IMR-90 (cell line): ENCODE measurements around the gene NPLOC4. TPM values are rescaled to one million over a fixed set of nuclear protein-coding genes. Genes with fewer than 3 reads are reported as not detected.

Experiments
- ATAC-seq: fragments of 200-7000 bp; cut with Tn5 transposase; 2 replicates; pipeline ENCODE4 v1.9.1; 2020; ENCODE audit warnings: low read depth, mild to moderate bottlenecking, moderate library complexity
- BruUV-seq: library from RNA; stranded (reverse); fragments of 400-500 nt; replicated peaks from 2 replicates; lab custom pipeline; 2021; lab: Mats Ljungman, UMichigan
- CTCF ChIA-PET: fragments of 300-600 bp; formaldehyde crosslinking; extraction: SDS; loops from one replicate; lab custom pipeline; 2021; ENCODE audit warnings: antibody characterized with exemption; lab: Yijun Ruan, JAX
- POLR2A ChIA-PET: fragments of 300-600 bp; sonication (Branson Sonifier 250); formaldehyde crosslinking; loops from one replicate; lab custom pipeline; 2022; ENCODE audit warnings: antibody characterized with exemption; ENCODE audit not compliant: unreplicated experiment; lab: Charles Lee
- DNase-seq: peaks from one replicate; pipeline ENCODE4 v3.0.0; 2013
- H2AFZ ChIP-seq: replicated peaks from 2 replicates; pipeline ENCODE3; 2013; ENCODE audit warnings: low read length, mild to moderate bottlenecking; ENCODE audit not compliant: poor library complexity
- H2AK5ac ChIP-seq: 2 replicates; pipeline ENCODE4 v1.6.1; 2013; ENCODE audit warnings: low read depth, low read length, inconsistent platforms
- H2AK9ac ChIP-seq: replicated peaks from 2 replicates; pipeline ENCODE3; 2013; ENCODE audit warnings: mild to moderate bottlenecking, low read depth, low read length, moderate library complexity; ENCODE audit not compliant: poor library complexity
- H2BK120ac ChIP-seq: 2 replicates; pipeline ENCODE4 v1.6.1; 2013; ENCODE audit warnings: low read depth, low read length, inconsistent platforms
- H2BK15ac ChIP-seq: 3 replicates; pipeline ENCODE4 v1.6.1; 2013; ENCODE audit warnings: low read depth, low read length, inconsistent platforms
- H2BK20ac ChIP-seq: 2 replicates; pipeline ENCODE4 v1.6.1; 2013; ENCODE audit warnings: low read depth, mild to moderate bottlenecking, inconsistent platforms, low read length, moderate library complexity
- H2BK5ac ChIP-seq: 2 replicates; pipeline ENCODE4 v1.6.1; 2013; ENCODE audit warnings: mild to moderate bottlenecking, low read depth, low read length, inconsistent platforms; ENCODE audit not compliant: poor library complexity, severe bottlenecking
- H3K14ac ChIP-seq: replicated peaks from 2 replicates; pipeline ENCODE4 v1.6.1; 2013; ENCODE audit warnings: low read depth, low read length, inconsistent platforms
- H3K18ac ChIP-seq: 2 replicates; pipeline ENCODE4 v1.6.1; 2013; ENCODE audit warnings: low read depth, low read length, control low read depth
- H3K23ac ChIP-seq: 2 replicates; pipeline ENCODE4 v1.6.1; 2013; ENCODE audit warnings: low read depth, low read length, inconsistent platforms
- H3K27ac ChIP-seq: 2 replicates; pipeline ENCODE4 v1.5.1; 2013; ENCODE audit warnings: mild to moderate bottlenecking, control low read depth, low read length; ENCODE audit not compliant: insufficient read depth
- H3K27me3 ChIP-seq: 2 replicates; pipeline ENCODE4 v1.6.1; 2013; ENCODE audit warnings: low read length; ENCODE audit not compliant: control insufficient read depth, insufficient read depth
- H3K36me3 ChIP-seq: 2 replicates; pipeline ENCODE4 v1.6.1; 2013; ENCODE audit warnings: low read length, mixed read lengths; ENCODE audit not compliant: control insufficient read depth, insufficient read depth
- H3K4ac ChIP-seq: 2 replicates; pipeline ENCODE4 v1.6.1; 2013; ENCODE audit warnings: low read depth, low read length, inconsistent platforms
- H3K4me1 ChIP-seq: 2 replicates; pipeline ENCODE4 v1.6.1; 2013; ENCODE audit warnings: low read length, mixed read lengths; ENCODE audit not compliant: control insufficient read depth, insufficient read depth
- H3K4me2 ChIP-seq: 2 replicates; pipeline ENCODE4 v1.6.1; 2013; ENCODE audit warnings: low read depth, mild to moderate bottlenecking, control low read depth, low read length, moderate library complexity
- H3K4me3 ChIP-seq: 2 replicates; pipeline ENCODE4 v1.5.1; 2013; ENCODE audit warnings: low read depth, mild to moderate bottlenecking, control low read depth, low read length, moderate library complexity; ENCODE audit not compliant: insufficient read depth
- H3K56ac ChIP-seq: 2 replicates; pipeline ENCODE4 v1.6.1; 2013; ENCODE audit warnings: low read length, inconsistent platforms; ENCODE audit not compliant: insufficient read depth; ENCODE audit errors: extremely low read depth
- H3K79me1 ChIP-seq, 2 experiments: 2 replicates each; pipeline ENCODE4 v1.6.1; 2013; ENCODE audit warnings: low read length in 2 of 2, inconsistent platforms in 1 of 2, low read depth in 1 of 2
- H3K9ac ChIP-seq: 2 replicates; pipeline ENCODE4 v1.6.1; 2013; ENCODE audit warnings: low read depth, low read length, control low read depth
- H3K9me1 ChIP-seq: 2 replicates; pipeline ENCODE4 v1.6.1; 2013; ENCODE audit warnings: low read length, inconsistent platforms; ENCODE audit not compliant: insufficient read depth
- H3K9me3 ChIP-seq: 2 replicates; pipeline ENCODE4 v1.6.1; 2013; ENCODE audit warnings: low read length; ENCODE audit not compliant: control insufficient read depth, insufficient read depth
- H4K20me1 ChIP-seq: 2 replicates; pipeline ENCODE4 v1.6.1; 2013; ENCODE audit warnings: low read length, inconsistent platforms; ENCODE audit not compliant: insufficient read depth
- H4K5ac ChIP-seq: 2 replicates; pipeline ENCODE4 v1.6.1; 2013; ENCODE audit warnings: mild to moderate bottlenecking, low read depth, low read length, control low read depth
- H4K8ac ChIP-seq, 2 experiments: 2 replicates each; pipeline ENCODE4 v1.6.1; 2013; ENCODE audit warnings: low read depth in 2 of 2, low read length in 2 of 2, control low read depth in 1 of 2, inconsistent platforms in 1 of 2
- H4K91ac ChIP-seq: 2 replicates; pipeline ENCODE4 v1.6.1; 2013; ENCODE audit warnings: low read depth, low read length, inconsistent platforms; ENCODE audit not compliant: insufficient read depth
- MAFK ChIP-seq: IDR thresholded peaks from 2 replicates; pipeline ENCODE4 v1.6.1; 2012; ENCODE audit warnings: low read depth, low read length, improper control_type of control experiment
- MAZ ChIP-seq: IDR thresholded peaks from 2 replicates; pipeline ENCODE4 v1.6.1; 2012; ENCODE audit warnings: low read depth, mild to moderate bottlenecking, low read length, improper control_type of control experiment, moderate library complexity, borderline replicate concordance
- MXI1 ChIP-seq: IDR thresholded peaks from 2 replicates; pipeline ENCODE4 v1.6.1; 2012; ENCODE audit warnings: low read depth, mild to moderate bottlenecking, low read length, moderate library complexity, borderline replicate concordance
- NFE2L2 ChIP-seq: fragments of 150-350 bp; IDR thresholded peaks from 2 replicates; pipeline ENCODE4 v1.6.1; 2016; ENCODE audit warnings: low read depth, mild to moderate bottlenecking, low read length
- RAD21 ChIP-seq: IDR thresholded peaks from 2 replicates; pipeline ENCODE4 v1.6.1; 2012; ENCODE audit warnings: low read length, improper control_type of control experiment
- RCOR1 ChIP-seq: IDR thresholded peaks from 2 replicates; pipeline ENCODE4 v1.6.1; 2012; ENCODE audit warnings: mild to moderate bottlenecking, low read length, improper control_type of control experiment; ENCODE audit not compliant: insufficient replicate concordance
- SMC3 ChIP-seq: fragments of 150-350 bp; IDR thresholded peaks from 2 replicates; pipeline ENCODE4 v1.6.1; 2016; ENCODE audit warnings: low read depth, mild to moderate bottlenecking, antibody characterized with exemption, low read length, moderate library complexity
- WGBS, 2 experiments: methylation state at CpG; one replicate each; pipeline versions ENCODE4 v1.1.5 to v1.1.7; 2013; ENCODE audit warnings: missing lambda C conversion rate in 2 of 2; ENCODE audit not compliant: insufficient read length in 1 of 2; ENCODE audit errors: extremely low coverage in 2 of 2; 5-methylcytosine and 5-hydroxymethylcytosine counted together
- dilution Hi-C: fragments of 300-500 bp; cut with HindIII; formaldehyde crosslinking; loops from one replicate; pipeline ENCODE4 v1.14.3; 2018; ENCODE audit warnings: low sequenced_read_pairs; ENCODE audit not compliant: unreplicated experiment
- in situ Hi-C: fragments of 300-500 bp; cut with MboI; formaldehyde crosslinking; loops from 3 replicates; pipeline ENCODE4 v1.14.3; 2019; ENCODE audit warnings: low sequenced_read_pairs, inconsistent platforms, mixed read lengths
- intact Hi-C: fragments of 100-400 bp; cut with micrococcal nuclease; formaldehyde crosslinking; loops from 2 replicates; pipeline ENCODE4 v1.10.0; 2022
- polyA plus RNA-seq, 3 experiments: library from polyadenylated mRNA; depleted of rRNA; stranded (reverse); fragments of >200 nt; gene quantifications; 2 replicates each; pipeline ENCODE4 v1.2.3, GENCODE V29; 2012; ENCODE audit warnings: low replicate concordance in 1 of 3
- total RNA-seq: library from RNA; depleted of rRNA; stranded (reverse); fragments of >200 nt; gene quantifications from 2 replicates; pipeline ENCODE4 v1.2.3, GENCODE V29; 2012
- TF ChIP-seq, protein P1 (sequence below): conservative IDR thresholded peaks from 2 replicates; pipeline ENCODE4 v1.5.1; 2012; ENCODE audit warnings: mild to moderate bottlenecking, low read depth, low read length, improper control_type of control experiment
- TF ChIP-seq, protein P2 (sequence below): fragments of 150-350 bp; IDR thresholded peaks from 2 replicates; pipeline ENCODE4 v1.6.1; 2017; ENCODE audit warnings: mild to moderate bottlenecking, antibody characterized with exemption, low read length, low read depth

The NPLOC4 gene
- total and polyA plus RNA-seq, 2 of the 4 experiments (the other 2 are of a cell fraction): 70.4 to 78.3 TPM

DNA sequence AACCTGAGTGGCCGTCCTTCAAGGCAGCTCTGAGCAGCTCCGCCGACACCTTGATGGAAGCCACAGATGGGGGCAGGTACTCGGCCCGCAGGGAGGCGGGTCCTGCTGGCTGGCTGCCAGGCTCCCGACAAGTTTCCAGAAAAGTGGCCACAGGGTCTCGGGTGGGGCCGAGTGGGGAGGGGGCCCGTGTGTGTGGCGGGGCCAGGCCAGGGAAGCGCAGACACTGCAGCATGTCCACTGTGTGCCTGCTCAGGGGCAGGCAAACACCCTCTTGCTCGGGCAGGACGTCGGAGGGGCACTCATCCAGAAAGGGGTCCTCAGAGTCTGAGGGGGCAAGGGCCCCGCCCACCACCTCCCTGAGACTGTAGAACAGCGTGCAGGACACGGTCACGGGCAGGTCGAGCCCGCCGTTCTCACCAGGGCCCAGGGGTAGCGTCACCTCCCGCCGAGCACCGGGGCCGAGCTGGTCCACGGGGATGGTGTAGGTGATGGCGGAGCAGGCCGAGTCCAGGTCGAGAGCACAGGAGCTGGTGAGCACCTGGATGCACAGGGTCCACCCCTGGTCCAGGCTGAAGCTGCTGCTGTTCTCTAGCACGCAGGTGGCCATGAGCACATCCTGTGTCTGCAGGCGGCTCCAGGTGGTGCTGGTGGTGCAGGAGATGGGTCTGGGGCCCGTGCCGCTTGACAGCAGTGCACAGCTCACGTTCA, 89.9 kb downstream of the NPLOC4 start:
- Histone ChIP-seq H3K4ac (no peak overlapping the region), H2BK120ac (no peak overlapping the region), H2AFZ (no peak overlapping the region), H3K79me1 (peaks cover 17 to 41% of the 10 kb centered on the region in 2 experiments), H2BK15ac (no peak overlapping the region), H4K8ac (no peak overlapping the region), H3K4me1 (peaks cover 7% of the 10 kb centered on the region), H3K4me3 (no peak overlapping the region), H3K14ac (no peak overlapping the region), H3K9ac (no peak overlapping the region), H3K56ac (no peak overlapping the region), H3K4me2 (no peak overlapping the region), H3K9me3 (no peaks in the 10 kb centered on the region), H3K27me3 (no peaks in the 10 kb centered on the region), H4K20me1 (peaks cover 22% of the 10 kb centered on the region), H2BK20ac (no peak overlapping the region), H3K23ac (no peak overlapping the region), H3K9me1 (peaks cover 5% of the 10 kb centered on the region; the same call in 1 of the 2 replicates), H4K5ac (no peak overlapping the region), H2AK5ac (no peak overlapping the region), H3K36me3 (peaks cover 57% of the 10 kb centered on the region), H3K27ac (no peak overlapping the region), H2AK9ac (no peak overlapping the region), H2BK5ac (no peak overlapping the region), H4K91ac (no peak overlapping the region), H3K18ac (no peak overlapping the region)
- DNase-seq (no peak), ATAC-seq (no peak)
- intact Hi-C loops: no loop called here
- ChIA-PET POLR2A (no interaction called here), CTCF (no interaction called here)
- in situ Hi-C loops: no loop called here
- TF ChIP-seq, protein P1, sequence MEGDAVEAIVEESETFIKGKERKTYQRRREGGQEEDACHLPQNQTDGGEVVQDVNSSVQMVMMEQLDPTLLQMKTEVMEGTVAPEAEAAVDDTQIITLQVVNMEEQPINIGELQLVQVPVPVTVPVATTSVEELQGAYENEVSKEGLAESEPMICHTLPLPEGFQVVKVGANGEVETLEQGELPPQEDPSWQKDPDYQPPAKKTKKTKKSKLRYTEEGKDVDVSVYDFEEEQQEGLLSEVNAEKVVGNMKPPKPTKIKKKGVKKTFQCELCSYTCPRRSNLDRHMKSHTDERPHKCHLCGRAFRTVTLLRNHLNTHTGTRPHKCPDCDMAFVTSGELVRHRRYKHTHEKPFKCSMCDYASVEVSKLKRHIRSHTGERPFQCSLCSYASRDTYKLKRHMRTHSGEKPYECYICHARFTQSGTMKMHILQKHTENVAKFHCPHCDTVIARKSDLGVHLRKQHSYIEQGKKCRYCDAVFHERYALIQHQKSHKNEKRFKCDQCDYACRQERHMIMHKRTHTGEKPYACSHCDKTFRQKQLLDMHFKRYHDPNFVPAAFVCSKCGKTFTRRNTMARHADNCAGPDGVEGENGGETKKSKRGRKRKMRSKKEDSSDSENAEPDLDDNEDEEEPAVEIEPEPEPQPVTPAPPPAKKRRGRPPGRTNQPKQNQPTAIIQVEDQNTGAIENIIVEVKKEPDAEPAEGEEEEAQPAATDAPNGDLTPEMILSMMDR: no peak
- TF ChIP-seq RCOR1 (no peak), NFE2L2 (no peak), MXI1 (no peak), MAFK (no peak), MAZ (no peak), RAD21 (no peak), SMC3 (no peak)
- TF ChIP-seq, protein P2, sequence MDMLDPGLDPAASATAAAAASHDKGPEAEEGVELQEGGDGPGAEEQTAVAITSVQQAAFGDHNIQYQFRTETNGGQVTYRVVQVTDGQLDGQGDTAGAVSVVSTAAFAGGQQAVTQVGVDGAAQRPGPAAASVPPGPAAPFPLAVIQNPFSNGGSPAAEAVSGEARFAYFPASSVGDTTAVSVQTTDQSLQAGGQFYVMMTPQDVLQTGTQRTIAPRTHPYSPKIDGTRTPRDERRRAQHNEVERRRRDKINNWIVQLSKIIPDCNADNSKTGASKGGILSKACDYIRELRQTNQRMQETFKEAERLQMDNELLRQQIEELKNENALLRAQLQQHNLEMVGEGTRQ: no peak
- dilution Hi-C loops: no loop called here
- 90% methylated on average over 19 of the region's 36 CpGs; no CpG with 5 or more reads in 1 of the 2 experiments for WGBS, 2 experiments
- no TSS peak for BruUV-seq
